Measurements from ENCODE around the gene COG6. TPM values are rescaled to one million over a fixed set of nuclear protein-coding genes. Genes with fewer than 3 reads are reported as not detected.

Gene COG6
- total and polyA plus RNA-seq, 10 of the 15 experiments (the other 5 are each of a cell fraction or from before 2014, with no cell fraction given): 4.5 to 29.8 (median 12.6) TPM

DNA sequence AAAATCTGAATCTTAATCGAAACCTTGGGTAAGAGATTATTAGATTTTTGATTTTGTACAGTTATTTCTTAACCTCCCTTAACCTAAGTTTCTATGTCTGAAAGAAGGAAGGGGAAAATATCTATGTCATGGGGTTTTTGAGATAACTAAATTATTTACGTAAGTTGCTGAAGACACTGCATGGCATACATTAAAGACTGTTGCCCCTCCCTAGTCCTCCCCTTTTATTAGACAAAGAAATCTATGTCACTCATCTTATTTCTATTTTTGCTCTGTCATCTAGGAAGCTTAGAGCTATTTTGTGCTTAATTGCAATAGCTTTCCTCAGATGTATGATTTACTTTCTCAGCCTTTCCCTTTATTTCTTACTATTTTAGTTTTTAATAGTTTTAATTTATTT lies 15.0 kb downstream of the COG6 start:
- Histone ChIP-seq H3K4me1 (ENCODE audit: control insufficient read depth, insufficient read depth, low read length) (no peaks in the 10 kb centered on the region), H3K9ac (ENCODE audit: control insufficient read depth, insufficient read depth, low read length) (no peak overlapping the region), H4K20me1 (ENCODE audit: control insufficient read depth, insufficient read depth) (no peaks in the 10 kb centered on the region), H3K36me3 (ENCODE audit: control insufficient read depth in 2 of 2, insufficient read depth in 2 of 2, low read length in 1 of 2) (no peaks in the 10 kb centered on the region), H2AFZ (ENCODE audit: control insufficient read depth, low read depth, low read length) (no peak overlapping the region), H3K4me2 (ENCODE audit: control insufficient read depth, insufficient read depth) (no peak overlapping the region), H3K79me2 (ENCODE audit: control insufficient read depth, insufficient read depth, low read length) (no peaks in the 10 kb centered on the region), H3K27ac (ENCODE audit: control insufficient read depth, insufficient read depth) (no peak overlapping the region), H3K4me3 (no peak overlapping the region), H3K27me3 (replicated peaks in 1 of 2; ENCODE audit: control insufficient read depth in 2 of 2, insufficient read depth in 2 of 2, low read length in 1 of 2) (no peaks in the 10 kb centered on the region), H3K9me3 (replicated peaks; ENCODE audit: control insufficient read depth, insufficient read depth, low read length) (no peaks in the 10 kb centered on the region; the same call in 2 of the 3 replicates)
- RAD21 ChIA-PET (ENCODE audit: unreplicated experiment): no interaction called here
- BruUV-seq (replicated peaks): no TSS peak
- intact Hi-C loops (cut with micrococcal nuclease; ENCODE audit: unreplicated experiment) (no loop called here), in situ Hi-C loops (cut with MboI) (no loop called here)
- TF ChIP-seq KDM1A (IDR thresholded peaks at IDR 0.05; ENCODE audit: borderline replicate concordance): no peak
- TF ChIP-seq IKZF2 (IDR thresholded peaks at IDR 0.05): no peak
- TF ChIP-seq PAX8 (IDR thresholded peaks at IDR 0.05): no peak
- no peak for TF ChIP-seq IKZF1 (conservative IDR thresholded peaks at IDR 0.05)
- TF ChIP-seq, protein P1, sequence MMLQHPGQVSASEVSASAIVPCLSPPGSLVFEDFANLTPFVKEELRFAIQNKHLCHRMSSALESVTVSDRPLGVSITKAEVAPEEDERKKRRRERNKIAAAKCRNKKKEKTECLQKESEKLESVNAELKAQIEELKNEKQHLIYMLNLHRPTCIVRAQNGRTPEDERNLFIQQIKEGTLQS (IDR thresholded peaks at IDR 0.05; ENCODE audit: borderline replicate concordance, extremely low read depth, low read depth, low read length): no peak
- TF ChIP-seq SRF (IDR thresholded peaks at IDR 0.05; ENCODE audit: low read depth in 2 of 2, low read length in 2 of 2): no peak
- no peak for TF ChIP-seq TCF3 (IDR thresholded peaks at IDR 0.05; ENCODE audit: borderline replicate concordance, insufficient read depth, low read depth, low read length)
- TF ChIP-seq, protein P2, sequence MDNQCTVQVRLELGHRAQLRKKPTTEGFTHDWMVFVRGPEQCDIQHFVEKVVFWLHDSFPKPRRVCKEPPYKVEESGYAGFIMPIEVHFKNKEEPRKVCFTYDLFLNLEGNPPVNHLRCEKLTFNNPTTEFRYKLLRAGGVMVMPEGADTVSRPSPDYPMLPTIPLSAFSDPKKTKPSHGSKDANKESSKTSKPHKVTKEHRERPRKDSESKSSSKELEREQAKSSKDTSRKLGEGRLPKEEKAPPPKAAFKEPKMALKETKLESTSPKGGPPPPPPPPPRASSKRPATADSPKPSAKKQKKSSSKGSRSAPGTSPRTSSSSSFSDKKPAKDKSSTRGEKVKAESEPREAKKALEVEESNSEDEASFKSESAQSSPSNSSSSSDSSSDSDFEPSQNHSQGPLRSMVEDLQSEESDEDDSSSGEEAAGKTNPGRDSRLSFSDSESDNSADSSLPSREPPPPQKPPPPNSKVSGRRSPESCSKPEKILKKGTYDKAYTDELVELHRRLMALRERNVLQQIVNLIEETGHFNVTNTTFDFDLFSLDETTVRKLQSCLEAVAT (IDR thresholded peaks at IDR 0.05): no peak
- TF ChIP-seq, protein P3, sequence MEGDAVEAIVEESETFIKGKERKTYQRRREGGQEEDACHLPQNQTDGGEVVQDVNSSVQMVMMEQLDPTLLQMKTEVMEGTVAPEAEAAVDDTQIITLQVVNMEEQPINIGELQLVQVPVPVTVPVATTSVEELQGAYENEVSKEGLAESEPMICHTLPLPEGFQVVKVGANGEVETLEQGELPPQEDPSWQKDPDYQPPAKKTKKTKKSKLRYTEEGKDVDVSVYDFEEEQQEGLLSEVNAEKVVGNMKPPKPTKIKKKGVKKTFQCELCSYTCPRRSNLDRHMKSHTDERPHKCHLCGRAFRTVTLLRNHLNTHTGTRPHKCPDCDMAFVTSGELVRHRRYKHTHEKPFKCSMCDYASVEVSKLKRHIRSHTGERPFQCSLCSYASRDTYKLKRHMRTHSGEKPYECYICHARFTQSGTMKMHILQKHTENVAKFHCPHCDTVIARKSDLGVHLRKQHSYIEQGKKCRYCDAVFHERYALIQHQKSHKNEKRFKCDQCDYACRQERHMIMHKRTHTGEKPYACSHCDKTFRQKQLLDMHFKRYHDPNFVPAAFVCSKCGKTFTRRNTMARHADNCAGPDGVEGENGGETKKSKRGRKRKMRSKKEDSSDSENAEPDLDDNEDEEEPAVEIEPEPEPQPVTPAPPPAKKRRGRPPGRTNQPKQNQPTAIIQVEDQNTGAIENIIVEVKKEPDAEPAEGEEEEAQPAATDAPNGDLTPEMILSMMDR (IDR thresholded peaks at IDR 0.05 in 2 of 3, conservative IDR thresholded peaks at IDR 0.05 in 1 of 3; ENCODE audit: control insufficient read depth in 2 of 3, extremely low read depth in 1 of 3, insufficient read depth in 1 of 3, low read depth in 3 of 3, low read length in 3 of 3): no peak
- TF ChIP-seq, protein P4, sequence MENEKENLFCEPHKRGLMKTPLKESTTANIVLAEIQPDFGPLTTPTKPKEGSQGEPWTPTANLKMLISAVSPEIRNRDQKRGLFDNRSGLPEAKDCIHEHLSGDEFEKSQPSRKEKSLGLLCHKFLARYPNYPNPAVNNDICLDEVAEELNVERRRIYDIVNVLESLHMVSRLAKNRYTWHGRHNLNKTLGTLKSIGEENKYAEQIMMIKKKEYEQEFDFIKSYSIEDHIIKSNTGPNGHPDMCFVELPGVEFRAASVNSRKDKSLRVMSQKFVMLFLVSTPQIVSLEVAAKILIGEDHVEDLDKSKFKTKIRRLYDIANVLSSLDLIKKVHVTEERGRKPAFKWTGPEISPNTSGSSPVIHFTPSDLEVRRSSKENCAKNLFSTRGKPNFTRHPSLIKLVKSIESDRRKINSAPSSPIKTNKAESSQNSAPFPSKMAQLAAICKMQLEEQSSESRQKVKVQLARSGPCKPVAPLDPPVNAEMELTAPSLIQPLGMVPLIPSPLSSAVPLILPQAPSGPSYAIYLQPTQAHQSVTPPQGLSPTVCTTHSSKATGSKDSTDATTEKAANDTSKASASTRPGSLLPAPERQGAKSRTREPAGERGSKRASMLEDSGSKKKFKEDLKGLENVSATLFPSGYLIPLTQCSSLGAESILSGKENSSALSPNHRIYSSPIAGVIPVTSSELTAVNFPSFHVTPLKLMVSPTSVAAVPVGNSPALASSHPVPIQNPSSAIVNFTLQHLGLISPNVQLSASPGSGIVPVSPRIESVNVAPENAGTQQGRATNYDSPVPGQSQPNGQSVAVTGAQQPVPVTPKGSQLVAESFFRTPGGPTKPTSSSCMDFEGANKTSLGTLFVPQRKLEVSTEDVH (IDR thresholded peaks at IDR 0.05; ENCODE audit: low read depth, partially characterized antibody): no peak
- TF ChIP-seq MYC (IDR thresholded peaks at IDR 0.05; ENCODE audit: insufficient read depth, insufficient read length, insufficient replicate concordance, low read length, severe bottlenecking): no peak
- TF ChIP-seq POLR2AphosphoS2 (IDR thresholded peaks at IDR 0.05; ENCODE audit: low read depth, low read length): no peak
- no peak for TF ChIP-seq ZNF622 (IDR thresholded peaks at IDR 0.05)
- TF ChIP-seq PML (IDR thresholded peaks at IDR 0.05; ENCODE audit: low read length): no peak
- no peak for TF ChIP-seq MTA2 (IDR thresholded peaks at IDR 0.05; ENCODE audit: low read depth)
- CTCF ChIA-PET: interaction anchor here (1.2 to 2.3 kb wide), 4 partner anchors 10 to 59 kb away, joined by 3 to 11 read pairs (median 7); no protein-coding TSS in a partner anchor
- ATAC-seq (no peak), FAIRE-seq (no peak), DNase-seq (ENCODE audit: low read depth, low spot score) (no peak)
- SMC1A ChIA-PET (ENCODE audit: uncharacterized antibody, unreplicated experiment): interaction anchor here (0.9 to 4.0 kb wide), 3 partner anchors 54 to 61 kb away, joined by 3 to 15 read pairs (median 4); no protein-coding TSS in a partner anchor
- POLR2A ChIA-PET: no interaction called here
- 49% methylated on average over 2 of the region's 2 CpGs for WGBS (ENCODE audit: insufficient coverage, insufficient replicate concordance, low lambda C conversion rate, missing lambda C conversion rate)

All from GM12878 (cell line).